Fibroblast of pulmonary artery (primary cell): ENCODE data around the gene RAPGEF1.

Source experiments
- DNase-seq: peaks from one replicate; pipeline ENCODE4 v3.0.0-alpha.2; 2010; ENCODE audit warnings: low read depth
- H3K4me3 ChIP-seq: replicated peaks from 2 replicates; pipeline ENCODE4 v1.5.1; 2011; ENCODE audit warnings: low read depth, mild to moderate bottlenecking, control low read depth, low read length, moderate library complexity
- TF ChIP-seq, protein P1 (sequence below): IDR thresholded peaks from 2 replicates; pipeline ENCODE4 v1.5.1; 2011; ENCODE audit warnings: mild to moderate bottlenecking, control low read depth, low read length, inconsistent platforms; ENCODE audit errors: missing control alignments

Gene RAPGEF1

DNA sequence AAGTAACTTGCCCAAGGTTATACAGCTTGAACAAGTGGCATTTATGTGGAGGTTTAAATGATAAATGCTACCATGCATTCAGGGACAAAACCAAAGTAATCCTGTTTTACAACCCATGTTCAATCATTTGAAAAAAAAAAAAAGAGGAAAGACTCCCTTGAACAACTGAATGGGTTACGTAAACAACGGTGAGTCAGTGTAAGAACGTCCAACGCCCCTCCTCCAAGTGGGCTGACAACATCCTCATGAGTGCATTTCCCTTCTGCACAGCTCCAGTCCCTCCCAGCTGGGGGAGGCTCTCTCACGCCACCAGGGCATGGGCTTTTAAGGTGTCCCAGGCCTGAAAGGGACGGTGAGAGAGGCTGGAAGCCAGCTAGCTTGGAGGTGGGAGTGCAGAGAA is 104.6 kb downstream of the RAPGEF1 start:
- DNase-seq, result peak; percentile 98
- H3K4me3 ChIP-seq, result no peak overlapping the region
- TF ChIP-seq, protein P1, sequence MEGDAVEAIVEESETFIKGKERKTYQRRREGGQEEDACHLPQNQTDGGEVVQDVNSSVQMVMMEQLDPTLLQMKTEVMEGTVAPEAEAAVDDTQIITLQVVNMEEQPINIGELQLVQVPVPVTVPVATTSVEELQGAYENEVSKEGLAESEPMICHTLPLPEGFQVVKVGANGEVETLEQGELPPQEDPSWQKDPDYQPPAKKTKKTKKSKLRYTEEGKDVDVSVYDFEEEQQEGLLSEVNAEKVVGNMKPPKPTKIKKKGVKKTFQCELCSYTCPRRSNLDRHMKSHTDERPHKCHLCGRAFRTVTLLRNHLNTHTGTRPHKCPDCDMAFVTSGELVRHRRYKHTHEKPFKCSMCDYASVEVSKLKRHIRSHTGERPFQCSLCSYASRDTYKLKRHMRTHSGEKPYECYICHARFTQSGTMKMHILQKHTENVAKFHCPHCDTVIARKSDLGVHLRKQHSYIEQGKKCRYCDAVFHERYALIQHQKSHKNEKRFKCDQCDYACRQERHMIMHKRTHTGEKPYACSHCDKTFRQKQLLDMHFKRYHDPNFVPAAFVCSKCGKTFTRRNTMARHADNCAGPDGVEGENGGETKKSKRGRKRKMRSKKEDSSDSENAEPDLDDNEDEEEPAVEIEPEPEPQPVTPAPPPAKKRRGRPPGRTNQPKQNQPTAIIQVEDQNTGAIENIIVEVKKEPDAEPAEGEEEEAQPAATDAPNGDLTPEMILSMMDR, result peak; percentile 16

DNA sequence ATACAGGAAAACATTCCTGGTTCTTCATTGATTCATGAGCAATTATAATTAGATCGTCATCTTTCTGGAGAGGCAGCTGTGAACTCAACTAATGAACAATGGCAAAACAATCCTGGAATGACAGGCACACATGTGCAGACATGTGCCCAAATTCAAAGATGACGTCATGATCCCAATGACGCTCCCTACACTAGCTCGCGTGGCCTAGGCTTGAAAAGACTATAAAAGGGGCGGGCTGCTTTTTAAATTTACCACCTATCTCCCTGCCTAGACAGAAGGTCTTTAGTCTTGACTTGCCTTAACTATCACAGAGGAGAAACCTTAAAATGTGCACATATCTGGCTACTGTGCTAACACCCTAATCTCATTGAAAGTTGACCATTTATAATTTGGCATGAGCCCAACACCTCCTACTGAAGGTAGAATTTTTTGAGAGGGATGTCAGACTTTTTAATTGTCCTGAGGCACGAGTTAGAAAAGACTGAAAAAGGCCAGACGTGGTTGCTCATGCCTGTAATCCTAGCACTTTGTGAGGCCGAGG is 106.3 kb downstream of the RAPGEF1 start:
- DNase-seq, result no peak
- H3K4me3 ChIP-seq, result no peak overlapping the region
- TF ChIP-seq, protein P1, result no peak

DNA sequence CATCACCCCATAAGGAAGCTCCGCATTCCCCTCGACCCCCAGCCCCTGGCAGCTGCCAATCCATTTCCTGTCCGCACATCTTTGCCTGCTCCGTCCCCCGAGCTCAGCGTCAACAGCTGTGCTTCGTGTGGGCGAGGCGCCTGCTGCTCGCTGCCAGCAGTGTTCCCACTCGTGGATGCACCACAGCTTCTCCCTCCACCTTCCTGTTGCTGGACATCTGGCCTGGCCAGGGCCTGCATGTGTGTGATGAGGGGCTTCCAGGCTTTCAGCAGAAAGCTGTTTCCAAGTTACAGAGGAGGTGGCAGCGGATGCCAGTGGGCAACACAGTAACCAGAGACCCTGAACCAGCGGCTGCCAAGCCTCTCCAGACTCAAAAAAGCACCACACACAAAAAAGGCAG is 108.6 kb downstream of the RAPGEF1 start:
- TF ChIP-seq, protein P1, result no peak
- DNase-seq, result no peak
- no peak overlapping the region for H3K4me3 ChIP-seq

DNA sequence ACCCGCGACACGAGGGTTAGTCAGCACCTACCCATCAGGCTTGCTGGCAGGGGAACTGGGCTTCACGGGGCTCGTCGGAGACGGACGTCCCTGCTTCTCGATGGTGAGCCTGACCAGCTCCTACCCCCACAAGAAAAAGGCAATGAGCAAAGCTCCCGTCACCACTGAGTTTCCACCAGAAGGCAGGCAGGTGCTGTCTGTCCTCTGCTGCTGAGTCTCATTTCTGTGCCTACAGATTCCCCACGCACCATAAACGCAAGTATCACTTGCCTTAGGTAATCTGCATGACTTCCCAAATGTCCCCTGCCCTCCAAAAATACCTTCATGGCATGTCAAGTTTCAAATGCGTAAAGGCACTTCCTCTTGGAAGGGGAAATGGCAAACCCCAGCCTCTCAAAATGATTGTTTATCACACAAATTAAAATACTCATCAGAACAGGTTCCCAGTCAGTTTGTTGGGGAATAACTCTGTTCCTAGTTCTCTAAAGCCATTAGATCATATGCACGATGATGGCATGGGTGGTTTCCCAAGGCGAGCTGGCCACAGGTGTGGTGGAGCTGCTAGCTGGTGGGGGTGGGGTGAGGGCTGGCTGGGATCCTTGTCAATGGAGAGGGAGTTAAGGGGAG is 109.6 kb downstream of the RAPGEF1 start:
- TF ChIP-seq, protein P1, result no peak
- no peak for DNase-seq
- no peak overlapping the region for H3K4me3 ChIP-seq

DNA sequence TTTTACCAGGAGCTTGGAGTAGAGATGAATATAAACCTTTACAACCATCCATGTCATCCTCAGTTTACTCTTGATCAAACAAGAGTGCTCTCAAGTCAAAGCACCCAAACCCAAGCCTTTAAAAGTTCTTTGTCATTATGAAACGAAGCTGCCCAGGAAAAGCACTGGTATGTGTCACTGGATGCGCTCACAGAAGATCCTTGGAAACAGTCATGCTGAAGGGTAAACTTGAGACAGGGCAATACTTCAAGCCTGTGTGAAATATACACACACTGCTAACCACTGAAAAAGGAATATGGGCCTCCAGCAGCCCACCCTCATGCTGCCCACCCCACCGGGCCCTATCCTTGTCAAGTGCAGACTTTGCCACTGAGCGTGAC is 110.1 kb downstream of the RAPGEF1 start:
- TF ChIP-seq, protein P1, result no peak
- DNase-seq, result no peak
- no peak overlapping the region for H3K4me3 ChIP-seq

DNA sequence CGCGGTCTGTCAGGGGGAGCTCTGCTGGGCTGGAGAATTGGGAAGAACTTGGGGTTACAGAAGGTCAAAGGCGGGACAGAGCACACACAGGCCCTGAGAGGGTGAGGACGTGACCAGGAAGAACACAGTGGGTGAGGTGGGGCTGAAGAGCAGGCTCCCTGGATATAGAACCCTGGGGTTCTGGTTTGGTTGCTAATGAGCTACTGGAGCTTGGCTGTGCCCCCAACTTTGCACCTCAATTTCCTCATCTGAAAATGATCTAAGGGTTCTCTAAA is 110.7 kb downstream of the RAPGEF1 start:
- TF ChIP-seq, protein P1, result no peak
- DNase-seq, result no peak
- H3K4me3 ChIP-seq, result no peak overlapping the region
